Measurements from ENCODE around the gene TSPAN4. TPM values are rescaled to one million over a fixed set of nuclear protein-coding genes. Genes with fewer than 3 reads are reported as not detected.
A peak's percentile ranks its signal among the peaks of the same experiment; 100 is the strongest.

The TSPAN4 gene
- total and polyA plus RNA-seq, 3 experiments from 2014 or later: 4.4 to 9.4 (median 8.8) TPM

DNA sequence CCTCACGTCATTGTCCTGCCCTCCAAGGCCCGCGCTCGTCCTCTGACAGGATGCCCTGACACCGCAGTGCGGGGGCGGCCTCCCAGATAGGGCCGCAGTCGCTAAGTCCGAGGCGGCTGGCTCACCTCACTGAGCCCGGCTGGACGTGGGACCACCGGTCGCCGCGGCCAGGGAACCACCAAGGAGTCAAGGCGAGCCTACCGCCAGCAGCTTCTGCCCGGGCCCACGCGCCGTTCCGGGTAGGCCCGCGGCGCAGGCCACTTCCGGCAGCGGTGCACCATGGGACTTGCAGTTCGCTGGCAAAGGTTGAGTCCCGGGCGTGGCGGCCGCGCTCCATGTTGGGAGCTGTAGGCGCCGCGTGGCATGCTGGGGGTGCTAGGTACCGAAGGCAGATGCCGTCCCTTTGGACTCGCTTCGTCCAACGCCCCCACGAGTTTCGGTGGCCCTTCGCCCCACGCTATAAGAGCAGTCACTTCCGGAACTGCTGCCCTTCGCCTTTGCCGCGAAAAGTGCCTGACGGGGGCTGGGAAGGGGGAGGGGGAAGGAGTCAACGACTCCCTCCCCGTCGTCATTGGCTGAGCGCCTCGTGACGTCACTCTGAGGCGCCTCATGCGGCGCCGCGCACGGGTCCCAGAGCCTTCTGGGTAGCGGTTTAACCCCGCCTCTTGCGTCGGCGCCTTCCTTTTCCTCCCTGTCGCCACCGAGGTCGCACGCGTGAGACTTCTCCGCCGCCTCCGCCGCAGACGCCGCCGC is 33.2 kb upstream of the TSPAN4 start, which contains the start of gene RPLP2:
Gene RPLP2, plus strand, starts transcription at position 681 of the 753 bp plus-strand sequence. CDS start 268 bp downstream, outside the sequence.
- Mint-ChIP-seq H3K4me3 (peak within 1 kb of the TSS; percentile 94 to 100 (median 95)), H3K9me3 (no peaks in the 10 kb centered on the region), H3K27me3 (no peaks in the 10 kb centered on the region), H3K4me1 (peaks cover 33 to 51% (median 34%) of the 10 kb centered on the region in 3 donors), H3K36me3 (peaks cover 0 to 38% (median 2%) of the 10 kb centered on the region in 3 donors), H3K27ac (peak within 1 kb of the TSS; percentile 97 to 100 (median 98))
- Histone ChIP-seq H3K27ac (ENCODE audit: low read depth, low read length) (peak within 1 kb of the TSS; percentile 92), H3K36me3 (ENCODE audit: insufficient read depth, low read length) (peaks cover 20% of the 10 kb centered on the region), H3K27me3 (ENCODE audit: insufficient read depth, low read length, poor library complexity, severe bottlenecking) (no peaks in the 10 kb centered on the region), H3K4me1 (ENCODE audit: insufficient read depth, low read length) (peaks cover 27% of the 10 kb centered on the region), H3K4me3 (ENCODE audit: low read length) (peak within 1 kb of the TSS; percentile 100), H3K9me3 (ENCODE audit: low read length) (no peaks in the 10 kb centered on the region)
- POLR2A ChIA-PET: interaction anchor here (0.6 to 2.0 kb wide), 10 partner anchors 10 to 602 kb away, joined by 3 to 38 read pairs (median 4); partner anchors contain the start of genes BET1L, CD151, HRAS and PNPLA2
- CTCF ChIA-PET: interaction anchor here (1.4 to 1.6 kb wide), 2 partner anchors 10 to 13 kb away, joined by 4 to 5 read pairs; no protein-coding TSS in a partner anchor
- peak; percentile 95 to 98 (median 97) for DNase-seq

GRCh38 chr11:810040-810567 is 32.5 kb upstream of the TSPAN4 start:
- Histone ChIP-seq H3K9me3 (ENCODE audit: low read length) (no peaks in the 10 kb centered on the region), H3K27ac (ENCODE audit: low read depth, low read length) (peak overlapping the region; percentile 92), H3K4me3 (ENCODE audit: low read length) (peak overlapping the region; percentile 100), H3K27me3 (ENCODE audit: insufficient read depth, low read length, poor library complexity, severe bottlenecking) (no peaks in the 10 kb centered on the region), H3K4me1 (ENCODE audit: insufficient read depth, low read length) (peaks cover 26% of the 10 kb centered on the region), H3K36me3 (ENCODE audit: insufficient read depth, low read length) (peaks cover 20% of the 10 kb centered on the region)
- H3K27me3 Mint-ChIP-seq: no peaks in the 10 kb centered on the region
- H3K9me3 Mint-ChIP-seq: no peaks in the 10 kb centered on the region
- peaks cover 33 to 49% (median 34%) of the 10 kb centered on the region in 3 donors for H3K4me1 Mint-ChIP-seq
- POLR2A ChIA-PET: interaction anchor here (0.6 to 2.0 kb wide), 11 partner anchors 9 to 304 kb away, joined by 3 to 38 read pairs (median 5); partner anchors contain the start of genes CD151, HRAS, PNPLA2 and TSPAN4
- peak overlapping the region; percentile 94 to 100 (median 95) for H3K4me3 Mint-ChIP-seq
- no peak for DNase-seq
- peaks cover 0 to 38% (median 2%) of the 10 kb centered on the region in 3 donors for H3K36me3 Mint-ChIP-seq
- CTCF ChIA-PET: interaction anchor here (0.8 kb wide), 1 partner anchor 9 kb away, joined by 3 read pairs; the partner anchor contains the start of gene PNPLA2
- H3K27ac Mint-ChIP-seq: peak overlapping the region; percentile 97 to 100 (median 98)

DNA sequence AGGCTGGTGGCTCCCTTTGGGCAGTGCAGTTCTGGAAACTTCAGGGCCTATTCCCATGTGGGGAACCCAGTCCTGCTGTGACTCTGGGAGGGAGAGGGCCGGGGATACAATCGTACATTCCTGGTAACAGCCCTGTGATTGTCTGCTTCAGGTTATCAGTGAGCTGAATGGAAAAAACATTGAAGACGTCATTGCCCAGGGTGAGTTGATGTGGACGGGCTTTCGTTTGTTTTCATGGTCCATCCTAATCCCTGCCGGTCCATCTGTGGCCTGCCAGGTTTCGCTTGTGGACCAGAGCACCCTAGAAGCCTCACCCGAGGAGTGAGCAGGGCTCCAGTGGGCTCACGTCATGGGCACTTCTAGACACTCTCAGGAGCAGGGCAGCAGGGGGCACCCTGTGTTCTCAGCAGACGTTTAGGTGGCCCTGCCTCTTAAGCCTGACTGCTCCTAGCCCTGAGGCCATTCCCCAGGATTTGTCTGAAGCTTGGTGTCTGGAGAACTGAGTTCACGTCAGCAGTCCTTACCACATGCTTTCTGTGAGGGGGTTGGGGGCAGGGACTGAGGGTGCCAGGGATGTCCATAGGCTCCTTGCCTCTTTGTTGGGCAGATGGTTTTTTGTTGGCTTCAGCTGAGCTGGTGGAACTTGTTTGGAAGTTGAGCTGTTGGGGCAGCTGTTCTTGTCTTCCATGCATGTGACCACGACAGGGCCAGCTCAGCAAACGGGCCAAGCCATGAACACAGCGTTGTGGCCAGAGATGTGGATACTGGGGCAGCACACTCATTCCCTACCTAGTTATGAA is 31.0 kb upstream of the TSPAN4 start:
- Mint-ChIP-seq H3K36me3 (peaks cover 0 to 38% (median 2%) of the 10 kb centered on the region in 3 donors), H3K4me3 (peak overlapping the region; percentile 84 to 100 (median 95)), H3K9me3 (no peaks in the 10 kb centered on the region), H3K4me1 (peaks cover 30 to 44% (median 34%) of the 10 kb centered on the region in 3 donors), H3K27me3 (no peaks in the 10 kb centered on the region), H3K27ac (peak overlapping the region; percentile 61 to 100 (median 92))
- no peaks in the 10 kb centered on the region for H3K9me3 ChIP-seq (ENCODE audit: low read length)
- peaks cover 20% of the 10 kb centered on the region for H3K36me3 ChIP-seq (ENCODE audit: insufficient read depth, low read length)
- H3K27me3 ChIP-seq (ENCODE audit: insufficient read depth, low read length, poor library complexity, severe bottlenecking): no peaks in the 10 kb centered on the region
- ChIA-PET POLR2A (interaction anchor here (1.8 kb wide), 1 partner anchor 8 kb away, joined by 25 read pairs; the partner anchor contains the start of gene PNPLA2), CTCF (interaction anchor here (0.9 to 1.3 kb wide), 3 partner anchors 11 to 23 kb away, joined by 3 read pairs; no protein-coding TSS in a partner anchor)
- peak overlapping the region; percentile 92 for H3K27ac ChIP-seq (ENCODE audit: low read depth, low read length)
- H3K4me1 ChIP-seq (ENCODE audit: insufficient read depth, low read length): peaks cover 26% of the 10 kb centered on the region
- DNase-seq: no peak
- no peak overlapping the region for H3K4me3 ChIP-seq (ENCODE audit: low read length)

DNA sequence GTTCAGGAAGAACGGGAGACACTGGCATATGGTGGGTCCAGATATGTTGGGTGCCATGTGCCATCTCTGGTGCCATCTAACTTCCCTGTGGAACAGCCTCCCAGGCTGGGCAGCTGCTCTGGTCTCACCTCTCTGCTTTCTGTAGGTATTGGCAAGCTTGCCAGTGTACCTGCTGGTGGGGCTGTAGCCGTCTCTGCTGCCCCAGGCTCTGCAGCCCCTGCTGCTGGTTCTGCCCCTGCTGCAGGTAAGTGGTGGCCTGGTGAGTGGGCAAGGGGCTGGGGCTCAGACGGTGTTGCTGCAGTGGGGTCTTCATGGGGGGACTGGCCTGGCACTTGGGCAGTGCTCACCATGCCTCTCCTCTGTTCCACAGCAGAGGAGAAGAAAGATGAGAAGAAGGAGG is 30.3 kb upstream of the TSPAN4 start:
- Mint-ChIP-seq H3K9me3 (no peaks in the 10 kb centered on the region), H3K27me3 (no peaks in the 10 kb centered on the region), H3K36me3 (peaks cover 0 to 38% (median 2%) of the 10 kb centered on the region in 3 donors), H3K4me3 (peak overlapping the region in 3 of 7 donors; percentile 24 to 100 (median 52)), H3K4me1 (peaks cover 30 to 44% (median 34%) of the 10 kb centered on the region in 3 donors), H3K27ac (peak overlapping the region in 5 of 8 donors; percentile 63 to 100 (median 84))
- Histone ChIP-seq H3K4me3 (ENCODE audit: low read length) (no peak overlapping the region), H3K27ac (ENCODE audit: low read depth, low read length) (no peak overlapping the region), H3K27me3 (ENCODE audit: insufficient read depth, low read length, poor library complexity, severe bottlenecking) (no peaks in the 10 kb centered on the region), H3K36me3 (ENCODE audit: insufficient read depth, low read length) (peaks cover 20% of the 10 kb centered on the region), H3K9me3 (ENCODE audit: low read length) (no peaks in the 10 kb centered on the region), H3K4me1 (ENCODE audit: insufficient read depth, low read length) (peaks cover 26% of the 10 kb centered on the region)
- ChIA-PET CTCF (interaction anchor here (1.0 kb wide), 1 partner anchor 16 kb away, joined by 3 read pairs; no protein-coding TSS in a partner anchor), POLR2A (no interaction called here)
- no peak for DNase-seq

DNA sequence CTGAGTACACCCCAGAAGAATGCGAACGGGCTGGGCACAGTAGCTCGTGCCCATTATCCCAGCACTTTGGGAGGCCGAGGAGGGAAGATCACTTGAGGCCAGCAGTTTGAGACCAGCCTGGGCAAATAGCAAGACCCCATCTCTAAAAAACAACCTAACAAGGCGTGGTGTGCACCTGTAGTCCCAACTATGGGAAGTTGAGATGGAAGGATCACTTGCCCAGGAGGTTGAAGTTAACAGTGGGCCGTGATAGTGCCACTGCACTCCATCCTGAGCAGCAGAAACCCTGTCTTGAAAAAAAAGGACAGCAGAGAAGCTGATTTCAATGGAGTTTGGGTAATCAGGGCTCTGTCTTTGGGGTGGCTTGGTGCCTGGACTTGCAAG is 29.6 kb upstream of the TSPAN4 start:
- Mint-ChIP-seq H3K9me3 (no peaks in the 10 kb centered on the region), H3K4me3 (peak overlapping the region in 1 of 7 donors; percentile 100), H3K36me3 (peaks cover 0 to 38% (median 2%) of the 10 kb centered on the region in 3 donors), H3K27ac (peak overlapping the region in 3 of 8 donors; percentile 43 to 100 (median 84)), H3K27me3 (no peaks in the 10 kb centered on the region), H3K4me1 (peaks cover 26 to 40% (median 30%) of the 10 kb centered on the region in 3 donors)
- Histone ChIP-seq H3K36me3 (ENCODE audit: insufficient read depth, low read length) (peaks cover 20% of the 10 kb centered on the region), H3K27me3 (ENCODE audit: insufficient read depth, low read length, poor library complexity, severe bottlenecking) (no peaks in the 10 kb centered on the region), H3K4me1 (ENCODE audit: insufficient read depth, low read length) (peaks cover 26% of the 10 kb centered on the region), H3K4me3 (ENCODE audit: low read length) (no peak overlapping the region), H3K9me3 (ENCODE audit: low read length) (no peaks in the 10 kb centered on the region), H3K27ac (ENCODE audit: low read depth, low read length) (no peak overlapping the region)
- no peak for DNase-seq
- POLR2A ChIA-PET: no interaction called here
- CTCF ChIA-PET: no interaction called here

GRCh38 chr11:813456-814096 is 29.1 kb upstream of the TSPAN4 start:
- Histone ChIP-seq H3K27me3 (ENCODE audit: insufficient read depth, low read length, poor library complexity, severe bottlenecking) (no peaks in the 10 kb centered on the region), H3K27ac (ENCODE audit: low read depth, low read length) (no peak overlapping the region), H3K4me1 (ENCODE audit: insufficient read depth, low read length) (peaks cover 23% of the 10 kb centered on the region), H3K4me3 (ENCODE audit: low read length) (no peak overlapping the region), H3K36me3 (ENCODE audit: insufficient read depth, low read length) (peaks cover 20% of the 10 kb centered on the region), H3K9me3 (ENCODE audit: low read length) (no peaks in the 10 kb centered on the region)
- ChIA-PET POLR2A (no interaction called here), CTCF (no interaction called here)
- Mint-ChIP-seq H3K27ac (peak overlapping the region in 1 of 8 donors; percentile 50), H3K9me3 (no peaks in the 10 kb centered on the region), H3K36me3 (peaks cover 0 to 38% (median 2%) of the 10 kb centered on the region in 3 donors), H3K27me3 (no peaks in the 10 kb centered on the region), H3K4me3 (peak overlapping the region in 1 of 7 donors; percentile 67), H3K4me1 (peaks cover 25 to 37% (median 25%) of the 10 kb centered on the region in 3 donors)
- no peak for DNase-seq

All from CD8-positive, alpha-beta memory T cell (primary cell).